Measurements from ENCODE around the gene SGCD. TPM values are rescaled to one million over a fixed set of nuclear protein-coding genes. Genes with fewer than 3 reads are reported as not detected.

The SGCD gene
- total and polyA plus RNA-seq, 8 donors, result 10.4 to 15.8 (median 12.5) TPM

- DNase-seq, result no peak
- H3K36me3 ChIP-seq, result no peaks in the 10 kb centered on the region
- H3K4me1 ChIP-seq, result no peaks in the 10 kb centered on the region
- H3K27ac ChIP-seq, result no peak overlapping the region
- no peak for TF ChIP-seq CTCF (IDR thresholded peaks at IDR 0.05)
- H3K9me3 ChIP-seq, result no peaks in the 10 kb centered on the region
- H3K4me3 ChIP-seq, result no peak overlapping the region
- no peaks in the 10 kb centered on the region for H3K27me3 ChIP-seq
- intact Hi-C loops (cut with DNase I), result no loop called here
- no peak for ATAC-seq
Observed at GRCh38 chr5:156366521-156366920, 39.6 kb downstream of the SGCD start.

- intact Hi-C loops (cut with DNase I), result no loop called here
- ATAC-seq, result peak; percentile 72
Observed at GRCh38 chr5:156367597-156367996, 40.6 kb downstream of the SGCD start.

GRCh38 chr5:156375895-156376495, 49.0 kb downstream of the SGCD start:
- ATAC-seq (no peak), DNase-seq (no peak)
- intact Hi-C loops (cut with DNase I), result no loop called here
- Histone ChIP-seq H3K4me1 (no peaks in the 10 kb centered on the region), H3K9me3 (no peaks in the 10 kb centered on the region), H3K27me3 (no peaks in the 10 kb centered on the region), H3K27ac (no peak overlapping the region), H3K4me3 (no peak overlapping the region), H3K36me3 (no peaks in the 10 kb centered on the region)
- TF ChIP-seq CTCF (IDR thresholded peaks at IDR 0.05), result no peak

More at GRCh38 chr5:156367597-156367996, 40.6 kb downstream of the SGCD start:
- Histone ChIP-seq H3K27me3 (no peaks in the 10 kb centered on the region), H3K4me3 (no peak overlapping the region), H3K36me3 (no peaks in the 10 kb centered on the region), H3K4me1 (no peaks in the 10 kb centered on the region), H3K9me3 (no peaks in the 10 kb centered on the region), H3K27ac (no peak overlapping the region)
- TF ChIP-seq CTCF (IDR thresholded peaks at IDR 0.05), result no peak
- DNase-seq, result peak in 1 of 4 donors; percentile 36

- Histone ChIP-seq H3K27me3 (no peaks in the 10 kb centered on the region), H3K9me3 (no peaks in the 10 kb centered on the region), H3K4me3 (no peak overlapping the region), H3K36me3 (no peaks in the 10 kb centered on the region), H3K27ac (no peak overlapping the region), H3K4me1 (no peaks in the 10 kb centered on the region)
- TF ChIP-seq CTCF (IDR thresholded peaks at IDR 0.05), result no peak
- ATAC-seq, result no peak
- intact Hi-C loops (cut with DNase I), result no loop called here
- no peak for DNase-seq
Observed at GRCh38 chr5:156376751-156377150, 49.8 kb downstream of the SGCD start.

- H3K4me3 ChIP-seq, result no peak overlapping the region
- ATAC-seq, result no peak
- no peaks in the 10 kb centered on the region for H3K4me1 ChIP-seq
- H3K27ac ChIP-seq, result no peak overlapping the region
- H3K36me3 ChIP-seq, result no peaks in the 10 kb centered on the region
- H3K27me3 ChIP-seq, result no peaks in the 10 kb centered on the region
- DNase-seq, result no peak
- H3K9me3 ChIP-seq, result no peaks in the 10 kb centered on the region
- intact Hi-C loops (cut with DNase I), result no loop called here
- no peak for TF ChIP-seq CTCF (IDR thresholded peaks at IDR 0.05)
Observed at GRCh38 chr5:156378159-156378558, 51.2 kb downstream of the SGCD start.
